Stomach (tissue), 9 donors: ENCODE measurements around the gene PCDHB1. TPM values are rescaled to one million over a fixed set of nuclear protein-coding genes. Genes with fewer than 3 reads are reported as not detected.

Source experiments
- DNase-seq, 2 donors: peaks; one replicate each; pipeline versions ENCODE4 v3.0.0 to v3.0.0-alpha.2; 2013 to 2019
- H3K27ac ChIP-seq, 5 donors: fragments of 200-600 bp in 4 of 5; sonication (generic) in 4 of 5; one replicate each; pipeline ENCODE4 v1.5.1; 2013 to 2019; ENCODE audit warnings: mild to moderate bottlenecking in 1 of 5, moderate library complexity in 1 of 5
- H3K27me3 ChIP-seq, 3 donors: fragments of 200-600 bp; sonication (generic); one replicate each; pipeline ENCODE4 v1.5.1; 2017 to 2019; ENCODE audit warnings: mixed run types in 1 of 3
- H3K36me3 ChIP-seq, 4 donors: fragments of 200-600 bp; sonication (generic); 1 replicate in 3 of 4; 2 replicates in 1 of 4; pipeline ENCODE4 v1.5.1; 2016 to 2019
- H3K4me1 ChIP-seq, 4 donors: fragments of 200-600 bp; sonication (generic); one replicate each; pipeline ENCODE4 v1.5.1; 2016 to 2019
- H3K4me3 ChIP-seq, 4 donors: fragments of 200-600 bp; sonication (generic) in 3 of 4; one replicate each; pipeline ENCODE4 v1.5.1; 2016 to 2019; ENCODE audit warnings: mild to moderate bottlenecking in 1 of 4
- H3K9me3 ChIP-seq, 4 donors: fragments of 200-600 bp; sonication (generic); one replicate each; pipeline ENCODE4 v1.5.1; 2016 to 2019
- CTCF ChIP-seq, 7 experiments: fragments of 450-650 bp in 4 of 7; fragments of 200-600 bp in 3 of 7; sonication (generic) in 3 of 7; IDR thresholded peaks; one replicate each; pipeline ENCODE4 v1.5.1; 2016 to 2019; ENCODE audit warnings: antibody characterized with exemption in 7 of 7, control low read depth in 2 of 7, mild to moderate bottlenecking in 1 of 7
- EP300 ChIP-seq: sonication (generic); formaldehyde crosslinking; IDR thresholded peaks from one replicate; pipeline ENCODE4 v1.6.1; 2017; ENCODE audit warnings: antibody characterized with exemption
- POLR2A ChIP-seq, 4 donors: fragments of 450-650 bp; IDR thresholded peaks; one replicate each; pipeline ENCODE4 v1.6.1; 2016; ENCODE audit warnings: antibody characterized with exemption in 4 of 4, control low read depth in 2 of 4, mild to moderate bottlenecking in 1 of 4, moderate library complexity in 1 of 4
- POLR2AphosphoS5 ChIP-seq, 3 donors: sonication (generic); formaldehyde crosslinking; IDR thresholded peaks; one replicate each; pipeline ENCODE4 v1.6.1; 2016; ENCODE audit warnings: antibody characterized with exemption in 3 of 3
- whole genome bisulfite sequencing, 5 donors: extraction: QIAGEN DNeasy Blood & Tissue Kit in 3 of 5; methylation state at CpG; one replicate each; pipeline versions ENCODE4 v1.1.5 to v1.1.7; 2013 to 2018; 5-methylcytosine and 5-hydroxymethylcytosine counted together
- intact Hi-C: fragments of 100-400 bp; cut with DNase I; formaldehyde crosslinking; loops from one replicate; pipeline ENCODE4 v1.15.1; 2023; ENCODE audit warnings: low total_unique reads
- polyA plus RNA-seq, 3 donors: library from polyadenylated mRNA; stranded (reverse); fragments of 200-250 nt; gene quantifications; one replicate each; pipeline ENCODE4 v1.2.3, GENCODE V29; 2013
- total RNA-seq, 5 donors: library from RNA; depleted of rRNA; stranded (reverse); fragments of >200 nt; gene quantifications; one replicate each; pipeline versions ENCODE4 v1.1.0 to v1.2.3, GENCODE V29; 2014 to 2016
- donor health status: healthy with polysubstance abuse.
- donor health status: Bipolar disorder and iron deficiency.
- donor health status: healthy.

Gene PCDHB1
- total and polyA plus RNA-seq, 8 donors: under 0.01 to 0.37 (median 0.03) TPM; not detected in 5

GRCh38 chr5:141040771-141041426 is 10.3 kb upstream of the PCDHB1 start:
- H3K36me3 ChIP-seq: no peaks in the 10 kb centered on the region
- intact Hi-C loops: no loop called here
- WGBS, 5 donors: 8 to 12% (median 9%) methylated on average over 24 to 25 of the region's 25 CpGs

GRCh38 chr5:141041427-141041785 is 9.8 kb upstream of the PCDHB1 start:
- 19 to 23% (median 20%) methylated on average over 4 of the region's 4 CpGs for WGBS, 5 donors
- DNase-seq: no peak
- no peak overlapping the region for H3K4me3 ChIP-seq
- TF ChIP-seq CTCF (IDR thresholded peaks at IDR 0.05) (no peak), POLR2AphosphoS5 (IDR thresholded peaks at IDR 0.05) (no peak), POLR2A (IDR thresholded peaks at IDR 0.05) (no peak), EP300 (no peak)
- intact Hi-C loops: no loop called here
- peaks cover 0 to 15% (median 4%) of the 10 kb centered on the region in 3 donors for H3K27me3 ChIP-seq
- no peak overlapping the region for H3K27ac ChIP-seq
- H3K4me1 ChIP-seq: peaks cover 0 to 20% (median 13%) of the 10 kb centered on the region in 4 donors
- no peaks in the 10 kb centered on the region for H3K36me3 ChIP-seq
- H3K9me3 ChIP-seq: peaks cover 0 to 11% (median 3%) of the 10 kb centered on the region in 4 donors

More at GRCh38 chr5:141040771-141041426, 10.3 kb upstream of the PCDHB1 start:
- TF ChIP-seq EP300: no peak
- TF ChIP-seq POLR2AphosphoS5 (IDR thresholded peaks at IDR 0.05): peak; percentile 29 to 53 (median 51)
- TF ChIP-seq POLR2A (IDR thresholded peaks at IDR 0.05): no peak
- TF ChIP-seq CTCF (IDR thresholded peaks at IDR 0.05): peak in 5 of 7 experiments; percentile 35 to 86 (median 61)
- Histone ChIP-seq H3K4me1 (peaks cover 0 to 20% (median 13%) of the 10 kb centered on the region in 4 donors), H3K27ac (peak overlapping the region; percentile 21 to 74 (median 53)), H3K4me3 (peak overlapping the region; percentile 26 to 39 (median 34)), H3K9me3 (peaks cover 0 to 11% (median 3%) of the 10 kb centered on the region in 4 donors), H3K27me3 (peaks cover 0 to 10% (median 4%) of the 10 kb centered on the region in 3 donors)
- peak; percentile 86 to 95 for DNase-seq

GRCh38 chr5:141042555-141042954 is 8.6 kb upstream of the PCDHB1 start:
- Histone ChIP-seq H3K9me3 (peaks cover 0 to 11% (median 3%) of the 10 kb centered on the region in 4 donors), H3K27me3 (peaks cover 0 to 23% (median 4%) of the 10 kb centered on the region in 3 donors), H3K4me3 (no peak overlapping the region), H3K4me1 (peaks cover 0 to 20% (median 13%) of the 10 kb centered on the region in 4 donors), H3K27ac (no peak overlapping the region), H3K36me3 (no peaks in the 10 kb centered on the region)
- WGBS, 5 donors: 48 to 66% (median 57%) methylated on average over 1 of the region's 1 CpG
- no peak for DNase-seq
- no peak for TF ChIP-seq CTCF (IDR thresholded peaks at IDR 0.05)
- TF ChIP-seq POLR2AphosphoS5 (IDR thresholded peaks at IDR 0.05): no peak
- TF ChIP-seq EP300: no peak
- TF ChIP-seq POLR2A (IDR thresholded peaks at IDR 0.05): no peak
- intact Hi-C loops: no loop called here

GRCh38 chr5:141051521-141051866 is 320 bp downstream of the PCDHB1 start:
- peaks cover 0 to 31% (median 8%) of the 10 kb centered on the region in 3 donors for H3K27me3 ChIP-seq
- no peak overlapping the region for H3K27ac ChIP-seq
- intact Hi-C loops: no loop called here
- peak in 1 of 2 donors; percentile 18 for DNase-seq
- 7 to 15% (median 13%) methylated on average over 16 to 19 of the region's 19 CpGs for whole genome bisulfite sequencing, 5 donors
- peaks cover 0 to 13% (median 7%) of the 10 kb centered on the region in 4 donors for H3K4me1 ChIP-seq
- peak overlapping the region; percentile 48 to 60 (median 54) for H3K4me3 ChIP-seq
- H3K9me3 ChIP-seq: peaks cover 0 to 9% (median 2%) of the 10 kb centered on the region in 4 donors
- no peaks in the 10 kb centered on the region for H3K36me3 ChIP-seq
- no peak for TF ChIP-seq CTCF (IDR thresholded peaks at IDR 0.05)
